ENCODE results near the gene NDUFA3.
"Not testable (repeated sequence)": the region's sequence is repeated elsewhere in the genome, so short reads cannot be mapped to it uniquely, and the experiment has no call there.

Gene NDUFA3
- 36.9 to 37.6 reads per million in 2 experiments for total RNA-seq

- DNase-seq (ENCODE audit: low read depth), result peak; percentile 97
Measured at GRCh38 chr19:54102421-54103169, at the start of gene NDUFA3. NDUFA3 (plus strand) TSS chr19:54102855; CDS start chr19:54102879, 24 bp downstream.

GRCh38 chr19:54062643-54063042, 40.0 kb upstream of the NDUFA3 start:
- DNase-seq (ENCODE audit: low read depth), result no peak

- DNase-seq (ENCODE audit: low read depth), result no peak
Measured at GRCh38 chr19:54063350-54064116, 39.1 kb upstream of the NDUFA3 start, which contains the start of gene VSTM1. VSTM1 (minus strand) TSS chr19:54063897; CDS start chr19:54063777, 120 bp downstream.

- DNase-seq (ENCODE audit: low read depth), result no peak
Measured at GRCh38 chr19:54069470-54069869, 33.2 kb upstream of the NDUFA3 start.

- DNase-seq (ENCODE audit: low read depth), result no peak
Measured at GRCh38 chr19:54073829-54074228, 28.8 kb upstream of the NDUFA3 start.

GRCh38 chr19:54074851-54075250, 27.8 kb upstream of the NDUFA3 start:
- no peak for DNase-seq (ENCODE audit: low read depth)

- DNase-seq (ENCODE audit: low read depth), result no peak
Measured at GRCh38 chr19:54077334-54077733, 25.3 kb upstream of the NDUFA3 start.

- no peak for DNase-seq (ENCODE audit: low read depth)
Measured at GRCh38 chr19:54081032-54081431, 21.6 kb upstream of the NDUFA3 start, which contains the start of gene TARM1. TARM1 (minus strand) TSS chr19:54081365; CDS start chr19:54081340, 25 bp downstream.

GRCh38 chr19:54084410-54084809, 18.2 kb upstream of the NDUFA3 start:
- no peak for DNase-seq (ENCODE audit: low read depth)

- no peak for DNase-seq (ENCODE audit: low read depth)
Measured at GRCh38 chr19:54094426-54095000, 8.1 kb upstream of the NDUFA3 start.

- DNase-seq (ENCODE audit: low read depth), result no peak
Measured at GRCh38 chr19:54095136-54095858, 7.4 kb upstream of the NDUFA3 start.

GRCh38 chr19:54095859-54096616, 6.6 kb upstream of the NDUFA3 start:
- peak; percentile 15 for DNase-seq (ENCODE audit: low read depth)

- DNase-seq (ENCODE audit: low read depth), result no peak
Measured at GRCh38 chr19:54096617-54097106, 6.0 kb upstream of the NDUFA3 start.

GRCh38 chr19:54099190-54099902, 3.3 kb upstream of the NDUFA3 start:
- no peak for DNase-seq (ENCODE audit: low read depth)

- not testable (repeated sequence) for DNase-seq (ENCODE audit: low read depth)
Measured at GRCh38 chr19:54099903-54100255, 2.8 kb upstream of the NDUFA3 start.

- no peak for DNase-seq (ENCODE audit: low read depth)
Measured at GRCh38 chr19:54100561-54100960, 2.1 kb upstream of the NDUFA3 start, which contains the start of gene OSCAR. OSCAR (minus strand) TSS chr19:54100803; CDS start chr19:54100792, 11 bp downstream.

- DNase-seq (ENCODE audit: low read depth), result no peak
Measured at GRCh38 chr19:54104998-54105715, 2.5 kb downstream of the NDUFA3 start.

GRCh38 chr19:54105796-54106195, 3.1 kb downstream of the NDUFA3 start:
- DNase-seq (ENCODE audit: low read depth), result no peak

- DNase-seq (ENCODE audit: low read depth), result no peak
Measured at GRCh38 chr19:54106716-54107115, 4.1 kb downstream of the NDUFA3 start.
